Measurements from ENCODE around the gene RXFP4.
"Not testable (repeated sequence)": the region's sequence is repeated elsewhere in the genome, so short reads cannot be mapped to it uniquely, and the experiment has no call there.

RXFP4 gene

GRCh38 chr1:155979597-155980343 is 38.3 kb downstream of the RXFP4 start:
- no peak for DNase-seq

- peak; percentile 75 for DNase-seq
Observed at GRCh38 chr1:155981266-155982088, 40.0 kb downstream of the RXFP4 start.

GRCh38 chr1:155982106-155982505 is 40.7 kb downstream of the RXFP4 start:
- DNase-seq, result no peak

- peak; percentile 100 for DNase-seq
Observed at GRCh38 chr1:155983191-155984024, 42.0 kb downstream of the RXFP4 start.

- DNase-seq, result no peak
Observed at GRCh38 chr1:155984341-155984740, 42.9 kb downstream of the RXFP4 start.

GRCh38 chr1:155984903-155985645 is 43.6 kb downstream of the RXFP4 start:
- not testable (repeated sequence) for DNase-seq

- DNase-seq, result peak; percentile 72
Observed at GRCh38 chr1:155989242-155990004, 48.0 kb downstream of the RXFP4 start.

- DNase-seq, result no peak
Observed at GRCh38 chr1:155990005-155990739, 48.7 kb downstream of the RXFP4 start.

Measured in fibroblast of skin of right quadriceps (primary cell).